GM19025 (cell line): ENCODE results near the gene IPO7.

ENCODE experiments used
- ATAC-seq: cut with Tn5 transposase; IDR thresholded peaks from one replicate; pipeline ENCODE4 v1.9.1; 2021; ENCODE audit warnings: mild to moderate bottlenecking, low read depth, moderate library complexity; ENCODE audit not compliant: unreplicated experiment

Gene IPO7

GRCh38 chr11:9489080-9489765 is 104.8 kb downstream of the IPO7 start:
- no peak for ATAC-seq

- ATAC-seq: no peak
Measured at GRCh38 chr11:9490376-9490775, 105.9 kb downstream of the IPO7 start.

GRCh38 chr11:9493492-9493891 is 109.0 kb downstream of the IPO7 start:
- no peak for ATAC-seq

- ATAC-seq: no peak
Measured at GRCh38 chr11:9494316-9494715, 109.9 kb downstream of the IPO7 start.

GRCh38 chr11:9495803-9496514 is 111.5 kb downstream of the IPO7 start:
- ATAC-seq: no peak
